SK-N-SH treated with all-trans-retinoic acid at 6 μM for 48 hours (cell line): ENCODE data around the gene MOGAT3.
"Not testable (repeated sequence)": the region's sequence is repeated elsewhere in the genome, so short reads cannot be mapped to it uniquely, and the experiment has no call there.

Experiments
- ATAC-seq: fragments of 200-7000 bp; cut with Tn5 transposase; 3 replicates; pipeline ENCODE4 v1.9.1; 2020; ENCODE audit warnings: mild to moderate bottlenecking, moderate library complexity
- ARNTL ChIP-seq: fragments of 450-650 bp; formaldehyde crosslinking; IDR thresholded peaks from 2 replicates; pipeline ENCODE4 v1.5.0; 2020; ENCODE audit warnings: low read depth, mild to moderate bottlenecking, moderate library complexity, borderline replicate concordance
- BACH2 ChIP-seq: fragments of 250-450 bp; sonication (Bioruptor Pico); IDR thresholded peaks from 2 replicates; pipeline ENCODE4 v1.9.0; 2021; ENCODE audit warnings: mild to moderate bottlenecking, borderline replicate concordance
- CREB5 ChIP-seq: fragments of 250-450 bp; sonication (Bioruptor Pico); IDR thresholded peaks from 2 replicates; pipeline ENCODE4 v1.5.1; 2020; ENCODE audit warnings: low read depth, mild to moderate bottlenecking, moderate library complexity
- CSDC2 ChIP-seq: fragments of 250-450 bp; sonication (Bioruptor Pico); IDR thresholded peaks from 2 replicates; pipeline ENCODE4 v1.5.0; 2020; ENCODE audit warnings: mild to moderate bottlenecking, moderate library complexity
- CSRNP3 ChIP-seq: fragments of 250-450 bp; sonication (Bioruptor Pico); IDR thresholded peaks from 2 replicates; pipeline ENCODE4 v1.5.1; 2021; ENCODE audit warnings: mild to moderate bottlenecking, moderate library complexity
- ESRRG ChIP-seq: fragments of 250-450 bp; sonication (Bioruptor Pico); IDR thresholded peaks from 2 replicates; pipeline ENCODE4 v1.6.1; 2021; ENCODE audit warnings: mild to moderate bottlenecking
- GLIS3 ChIP-seq: fragments of 250-450 bp; sonication (Bioruptor Pico); IDR thresholded peaks from 2 replicates; pipeline ENCODE4 v1.5.0; 2020; ENCODE audit warnings: mild to moderate bottlenecking, moderate library complexity
- ISL1 ChIP-seq: fragments of 250-450 bp; sonication (Bioruptor Pico); IDR thresholded peaks from 2 replicates; pipeline ENCODE4 v2.1.2; 2022; ENCODE audit warnings: mild to moderate bottlenecking, moderate library complexity
- OSR1 ChIP-seq: fragments of 250-450 bp; sonication (Bioruptor Pico); IDR thresholded peaks from 2 replicates; pipeline ENCODE4 v1.8.0; 2022; ENCODE audit warnings: moderate library complexity, mild to moderate bottlenecking, inconsistent platforms
- PATZ1 ChIP-seq: fragments of 250-450 bp; sonication (Bioruptor Pico); IDR thresholded peaks from 2 replicates; pipeline ENCODE4 v1.8.0; 2020; ENCODE audit warnings: mild to moderate bottlenecking, moderate library complexity, borderline replicate concordance
- PPARA ChIP-seq: fragments of 250-450 bp; sonication (Bioruptor Pico); IDR thresholded peaks from 2 replicates; pipeline ENCODE4 v1.5.0; 2020; ENCODE audit warnings: mild to moderate bottlenecking, borderline replicate concordance
- RARB ChIP-seq: fragments of 250-450 bp; sonication (Bioruptor Pico); IDR thresholded peaks from 2 replicates; pipeline ENCODE4 v1.8.0; 2021; ENCODE audit warnings: mild to moderate bottlenecking, moderate library complexity
- TCF4 ChIP-seq: fragments of 250-450 bp; sonication (Bioruptor Pico); IDR thresholded peaks from 2 replicates; pipeline ENCODE4 v1.8.0; 2021; ENCODE audit warnings: mild to moderate bottlenecking, moderate library complexity, borderline replicate concordance
- TSHZ2 ChIP-seq: fragments of 250-450 bp; sonication (Bioruptor Pico); IDR thresholded peaks from 2 replicates; pipeline ENCODE4 v1.5.0; 2020; ENCODE audit warnings: mild to moderate bottlenecking, moderate library complexity
- ZC3H10 ChIP-seq: fragments of 250-450 bp; sonication (Bioruptor Pico); IDR thresholded peaks from 2 replicates; pipeline ENCODE4 v1.5.1; 2021; ENCODE audit warnings: mild to moderate bottlenecking, moderate library complexity
- ZFP3 ChIP-seq: fragments of 250-450 bp; sonication (Bioruptor Pico); IDR thresholded peaks from 2 replicates; pipeline ENCODE4 v1.5.0; 2020; ENCODE audit warnings: mild to moderate bottlenecking, moderate library complexity
- ZFP30 ChIP-seq: fragments of 450-650 bp; formaldehyde crosslinking; IDR thresholded peaks from 2 replicates; pipeline ENCODE4 v1.5.0; 2022; ENCODE audit warnings: mild to moderate bottlenecking, moderate library complexity
- ZNF565 ChIP-seq: fragments of 450-650 bp; formaldehyde crosslinking; conservative IDR thresholded peaks from 2 replicates; pipeline ENCODE4 v1.5.0; 2020; ENCODE audit warnings: low read depth, mild to moderate bottlenecking, moderate library complexity
- ZNF70 ChIP-seq: fragments of 450-650 bp; formaldehyde crosslinking; IDR thresholded peaks from 2 replicates; pipeline ENCODE4 v1.5.0; 2020; ENCODE audit warnings: mild to moderate bottlenecking, moderate library complexity
- ZNF8 ChIP-seq: fragments of 450-650 bp; formaldehyde crosslinking; IDR thresholded peaks from 2 replicates; pipeline ENCODE4 v1.5.0; 2020; ENCODE audit warnings: mild to moderate bottlenecking, moderate library complexity

The MOGAT3 gene

GRCh38 chr7:101200504-101200861 lies 353 bp downstream of the MOGAT3 start (continued):
- TF ChIP-seq PATZ1 (CRISPR knock-in tag): no peak
- no peak for TF ChIP-seq CSDC2 (CRISPR knock-in tag)

GRCh38 chr7:101199522-101199921 lies 1.3 kb downstream of the MOGAT3 start:
- ATAC-seq: not testable (repeated sequence)

GRCh38 chr7:101198476-101198875 lies 2.4 kb downstream of the MOGAT3 start:
- no peak for TF ChIP-seq ZFP30
- TF ChIP-seq PATZ1 (CRISPR knock-in tag): no peak
- no peak for TF ChIP-seq ZC3H10 (CRISPR knock-in tag)
- TF ChIP-seq ZNF8 (CRISPR knock-in tag): no peak
- TF ChIP-seq GLIS3: no peak
- no peak for TF ChIP-seq ARNTL (CRISPR knock-in tag)
- TF ChIP-seq CREB5: no peak
- TF ChIP-seq OSR1 (CRISPR knock-in tag): no peak
- TF ChIP-seq ZFP3 (CRISPR knock-in tag): no peak
- no peak for TF ChIP-seq ZNF565 (CRISPR knock-in tag)
- no peak for TF ChIP-seq ZNF70 (CRISPR knock-in tag)
- TF ChIP-seq PPARA (CRISPR knock-in tag): no peak
- TF ChIP-seq ESRRG (CRISPR knock-in tag): no peak
- no peak for TF ChIP-seq RARB
- no peak for TF ChIP-seq CSRNP3 (CRISPR knock-in tag)
- no peak for TF ChIP-seq BACH2 (CRISPR knock-in tag)
- no peak for ATAC-seq

- ATAC-seq: no peak
- TF ChIP-seq CSRNP3 (CRISPR knock-in tag): no peak
- no peak for TF ChIP-seq TSHZ2 (CRISPR knock-in tag)
- TF ChIP-seq ZNF70 (CRISPR knock-in tag): no peak
- no peak for TF ChIP-seq GLIS3
- TF ChIP-seq CREB5: no peak
- no peak for TF ChIP-seq ISL1 (CRISPR knock-in tag)
- no peak for TF ChIP-seq ARNTL (CRISPR knock-in tag)
- TF ChIP-seq TCF4 (CRISPR knock-in tag): no peak
- TF ChIP-seq ZFP3 (CRISPR knock-in tag): no peak
- TF ChIP-seq ZNF8 (CRISPR knock-in tag): no peak
- no peak for TF ChIP-seq BACH2 (CRISPR knock-in tag)
These were observed 2.8 kb downstream of the MOGAT3 start for GRCh38 chr7:101197991-101198390.
